HEK293 (cell line): ENCODE measurements around the gene NUP58.

Experiments
- SETDB1 ChIP-seq: IDR thresholded peaks from one replicate; pipeline ENCODE4 v1.6.1; 2017; ENCODE audit warnings: mild to moderate bottlenecking, low read length, moderate library complexity, mixed read lengths; ENCODE audit not compliant: insufficient read length
- ZNF121 ChIP-seq: fragments of 450-650 bp; formaldehyde crosslinking; IDR thresholded peaks from 2 replicates; pipeline ENCODE4 v1.5.1; 2016; ENCODE audit warnings: missing biosample characterization, missing genetic modification characterization
- ZNF398 ChIP-seq: fragments of 450-650 bp; formaldehyde crosslinking; IDR thresholded peaks from 2 replicates; pipeline ENCODE4 v1.5.1; 2017; ENCODE audit warnings: missing biosample characterization, missing genetic modification characterization

GRCh38 chr13:25286308-25286968 lies 15.0 kb upstream of the NUP58 start:
- TF ChIP-seq ZNF398 (tag by site-specific recombination), result no peak
- no peak for TF ChIP-seq SETDB1
- TF ChIP-seq ZNF121 (tag by site-specific recombination), result no peak
